Osteocyte (in vitro differentiated cells): ENCODE results near the gene RILPL2. TPM values are rescaled to one million over a fixed set of nuclear protein-coding genes. Genes with fewer than 3 reads are reported as not detected.
"Not testable (repeated sequence)": the region's sequence is repeated elsewhere in the genome, so short reads cannot be mapped to it uniquely, and the experiment has no call there.

Source experiments
- DNase-seq: peaks from one replicate; pipeline ENCODE4 v3.0.0; 2021; ENCODE audit warnings: mixed read lengths; ENCODE audit not compliant: unreplicated experiment; ENCODE audit errors: extremely low spot score
- H3K27ac Mint-ChIP-seq: one replicate; pipeline ENCODE4 v1.8.0; 2021; ENCODE audit warnings: mild to moderate bottlenecking, mixed read lengths; ENCODE audit not compliant: unreplicated experiment
- H3K27me3 Mint-ChIP-seq: one replicate; pipeline ENCODE4 v1.8.0; 2021; ENCODE audit warnings: mixed read lengths; ENCODE audit not compliant: unreplicated experiment
- H3K36me3 Mint-ChIP-seq: one replicate; pipeline ENCODE4 v1.8.0; 2021; ENCODE audit warnings: mixed read lengths; ENCODE audit not compliant: unreplicated experiment
- H3K4me1 Mint-ChIP-seq: one replicate; pipeline ENCODE4 v1.8.0; 2021; ENCODE audit warnings: mixed read lengths; ENCODE audit not compliant: unreplicated experiment
- H3K4me3 Mint-ChIP-seq: one replicate; pipeline ENCODE4 v1.8.0; 2021; ENCODE audit warnings: mild to moderate bottlenecking, moderate library complexity, mixed read lengths; ENCODE audit not compliant: unreplicated experiment
- H3K9me3 Mint-ChIP-seq: one replicate; pipeline ENCODE4 v1.8.0; 2021; ENCODE audit warnings: mixed read lengths; ENCODE audit not compliant: unreplicated experiment
- CTCF ChIP-seq: fragments of 200-600 bp; sonication (generic); IDR thresholded peaks from 2 replicates; pipeline ENCODE4 v1.5.0; 2021; ENCODE audit warnings: antibody characterized with exemption, mild to moderate bottlenecking, moderate library complexity
- total RNA-seq: library from RNA; stranded (reverse); gene quantifications from 2 replicates; pipeline ENCODE4 v1.2.1, GENCODE V29; 2021

RILPL2 gene
- total RNA-seq, 1 donor from 2014 or later = 4.1 TPM

GRCh38 chr12:123382684-123383083, 53.8 kb downstream of the RILPL2 start:
- H3K27ac Mint-ChIP-seq = no peak overlapping the region
- no peaks in the 10 kb centered on the region for H3K36me3 Mint-ChIP-seq
- no peaks in the 10 kb centered on the region for H3K27me3 Mint-ChIP-seq
- H3K4me1 Mint-ChIP-seq = peaks cover 18% of the 10 kb centered on the region
- no peak for TF ChIP-seq CTCF
- peak overlapping the region; percentile 59 for H3K4me3 Mint-ChIP-seq
- no peak for DNase-seq
- no peaks in the 10 kb centered on the region for H3K9me3 Mint-ChIP-seq

GRCh38 chr12:123379391-123379790, 57.1 kb downstream of the RILPL2 start:
- H3K27me3 Mint-ChIP-seq = no peaks in the 10 kb centered on the region
- no peaks in the 10 kb centered on the region for H3K9me3 Mint-ChIP-seq
- DNase-seq = no peak
- no peaks in the 10 kb centered on the region for H3K36me3 Mint-ChIP-seq
- no peak for TF ChIP-seq CTCF
- H3K4me3 Mint-ChIP-seq = no peak overlapping the region
- peaks cover 5% of the 10 kb centered on the region for H3K4me1 Mint-ChIP-seq
- no peak overlapping the region for H3K27ac Mint-ChIP-seq

GRCh38 chr12:123372415-123372814, 64.1 kb downstream of the RILPL2 start:
- not testable (repeated sequence) for H3K4me1 Mint-ChIP-seq, H3K27me3 Mint-ChIP-seq

GRCh38 chr12:123371667-123372368, 64.7 kb downstream of the RILPL2 start:
- H3K36me3 Mint-ChIP-seq, DNase-seq, H3K27ac Mint-ChIP-seq, H3K4me1 Mint-ChIP-seq, H3K9me3 Mint-ChIP-seq, H3K27me3 Mint-ChIP-seq, H3K4me3 Mint-ChIP-seq: not testable (repeated sequence)

More at GRCh38 chr12:123372415-123372814, 64.1 kb downstream of the RILPL2 start:
- not testable (repeated sequence) for H3K9me3 Mint-ChIP-seq, H3K36me3 Mint-ChIP-seq, H3K4me3 Mint-ChIP-seq, H3K27ac Mint-ChIP-seq, DNase-seq

- no peak overlapping the region for H3K27ac Mint-ChIP-seq
- no peak overlapping the region for H3K4me3 Mint-ChIP-seq
- no peak for TF ChIP-seq CTCF
- no peaks in the 10 kb centered on the region for H3K36me3 Mint-ChIP-seq
- H3K9me3 Mint-ChIP-seq = no peaks in the 10 kb centered on the region
- H3K27me3 Mint-ChIP-seq = no peaks in the 10 kb centered on the region
- peaks cover 2% of the 10 kb centered on the region for H3K4me1 Mint-ChIP-seq
- DNase-seq = no peak
These were observed 67.3 kb downstream of the RILPL2 start for GRCh38 chr12:123369229-123369628.

- not testable (repeated sequence) for H3K4me3 Mint-ChIP-seq, H3K9me3 Mint-ChIP-seq, H3K27ac Mint-ChIP-seq, H3K27me3 Mint-ChIP-seq, H3K36me3 Mint-ChIP-seq, H3K4me1 Mint-ChIP-seq, DNase-seq
These were observed 68.1 kb downstream of the RILPL2 start for GRCh38 chr12:123368431-123368830.
